Stimulated activated CD8-positive, alpha-beta memory T cell treated with anti-CD3 and anti-CD28 coated beads, Interleukin-15, amount 100 ng/mL, for 4 hours (primary cell): Measurements from ENCODE around the gene PROB1.
"Not testable (repeated sequence)": the region's sequence is repeated elsewhere in the genome, so short reads cannot be mapped to it uniquely, and the experiment has no call there.

Source experiments
- DNase-seq, 2 donors: peaks; one replicate each; pipeline ENCODE4 v3.0.0-alpha.2; 2020; ENCODE audit warnings: low read depth in 2 of 2

The PROB1 gene

GRCh38 chr5:139394654-139395566 lies at the start of gene PROB1:
PROB1 (minus strand) TSS chr5:139395104; CDS start chr5:139395081, 23 bp downstream.
- no peak for DNase-seq

GRCh38 chr5:139443831-139444453 lies 49.0 kb upstream of the PROB1 start:
- DNase-seq = no peak

- not testable (repeated sequence) for DNase-seq
Observed at GRCh38 chr5:139440416-139440815, 45.5 kb upstream of the PROB1 start.

GRCh38 chr5:139439013-139439903 lies 44.4 kb upstream of the PROB1 start, which contains the start of gene DNAJC18:
DNAJC18 (minus strand) TSS chr5:139439525; CDS start chr5:139439445, 80 bp downstream.
- peak; percentile 73 to 77 for DNase-seq

- no peak for DNase-seq
Observed at GRCh38 chr5:139438707-139439012, 43.8 kb upstream of the PROB1 start.

GRCh38 chr5:139435676-139436075 lies 40.8 kb upstream of the PROB1 start:
- no peak for DNase-seq

- DNase-seq = no peak
Observed at GRCh38 chr5:139431706-139432105, 36.8 kb upstream of the PROB1 start.

GRCh38 chr5:139430015-139430414 lies 35.1 kb upstream of the PROB1 start:
- no peak for DNase-seq

GRCh38 chr5:139426203-139426885 lies 31.4 kb upstream of the PROB1 start:
- no peak for DNase-seq

GRCh38 chr5:139425497-139425896 lies 30.6 kb upstream of the PROB1 start:
- DNase-seq = no peak

- DNase-seq = peak in 1 of 2 donors; percentile 19
Observed at GRCh38 chr5:139422307-139422893, 27.5 kb upstream of the PROB1 start.

- DNase-seq = no peak
Observed at GRCh38 chr5:139419226-139420192, 24.6 kb upstream of the PROB1 start.

- no peak for DNase-seq
Observed at GRCh38 chr5:139418793-139419192, 23.9 kb upstream of the PROB1 start.

GRCh38 chr5:139417214-139417613 lies 22.3 kb upstream of the PROB1 start:
- DNase-seq = no peak

GRCh38 chr5:139416651-139417050 lies 21.7 kb upstream of the PROB1 start:
- DNase-seq = no peak

GRCh38 chr5:139415869-139416268 lies 21.0 kb upstream of the PROB1 start:
- no peak for DNase-seq

GRCh38 chr5:139415221-139415861 lies 20.4 kb upstream of the PROB1 start:
- no peak for DNase-seq

GRCh38 chr5:139414581-139415130 lies 19.8 kb upstream of the PROB1 start:
- DNase-seq = no peak

- no peak for DNase-seq
Observed at GRCh38 chr5:139413963-139414362, 19.1 kb upstream of the PROB1 start.
